GM19324 (cell line): Measurements from ENCODE around the gene REPS2.
"Not testable (repeated sequence)": the region's sequence is repeated elsewhere in the genome, so short reads cannot be mapped to it uniquely, and the experiment has no call there.

Experiments
- ATAC-seq: cut with Tn5 transposase; IDR thresholded peaks from one replicate; pipeline ENCODE4 v1.9.1; 2021; ENCODE audit warnings: mild to moderate bottlenecking, moderate library complexity; ENCODE audit not compliant: unreplicated experiment, low FRiP score

REPS2 gene

DNA sequence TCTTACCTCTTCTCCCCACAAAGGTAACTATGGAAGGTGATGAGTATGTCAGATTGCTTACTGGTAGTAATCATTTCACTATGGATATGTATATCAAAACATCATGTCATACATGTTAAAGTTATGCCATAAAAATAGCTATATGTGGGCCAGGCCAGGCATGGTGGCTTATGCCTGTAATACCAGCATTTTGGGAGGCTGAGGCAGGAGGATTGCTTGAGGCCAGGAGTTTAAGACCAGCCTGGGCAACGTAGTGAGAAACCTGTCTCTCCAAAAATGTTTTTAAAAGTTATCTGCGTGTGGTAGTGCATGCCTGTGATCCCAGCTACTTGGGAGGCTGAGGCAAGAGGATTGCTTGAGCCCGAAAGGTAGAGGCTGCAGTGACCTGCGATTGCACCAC, 16.2 kb downstream of the REPS2 start:
- not testable (repeated sequence) for ATAC-seq

DNA sequence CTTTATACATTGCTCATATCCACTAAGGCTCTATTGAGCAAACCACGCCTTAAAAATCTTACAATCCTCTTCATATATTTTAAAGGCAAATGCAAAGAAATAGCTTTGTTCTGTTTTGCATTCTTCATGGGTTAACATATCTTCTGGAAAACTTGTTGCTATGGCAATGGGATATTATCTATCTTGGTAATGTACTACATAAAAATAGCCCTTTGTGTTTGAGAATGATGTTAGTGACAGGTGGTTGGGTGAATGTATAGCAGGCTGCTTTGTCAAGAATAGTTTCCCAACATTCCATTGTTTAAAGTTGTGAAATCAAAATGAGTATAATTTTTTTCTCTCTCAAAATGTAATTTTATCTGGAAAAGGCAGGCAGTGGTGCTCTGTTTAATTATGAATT, 16.8 kb downstream of the REPS2 start:
- no peak for ATAC-seq

DNA sequence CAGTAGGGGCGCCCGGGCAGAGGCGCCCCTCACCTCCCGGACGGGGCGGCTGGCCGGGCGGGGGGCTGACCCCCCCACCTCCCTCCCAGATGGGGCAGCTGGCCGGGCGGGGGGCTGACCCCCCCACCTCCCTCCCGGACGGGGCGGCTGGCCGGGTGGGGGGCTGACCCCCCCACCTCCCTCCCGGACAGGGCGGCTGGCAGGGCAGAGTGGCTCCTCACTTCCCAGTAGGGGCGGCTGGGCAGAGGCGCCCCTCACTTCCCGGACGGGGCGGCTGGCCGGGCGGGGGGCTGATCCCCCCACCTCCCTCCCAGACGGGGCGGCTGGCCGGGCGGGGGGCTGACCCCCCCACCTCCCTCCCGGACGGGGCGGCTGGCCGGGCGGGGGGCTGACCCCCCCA, 18.5 kb downstream of the REPS2 start:
- not testable (repeated sequence) for ATAC-seq

DNA sequence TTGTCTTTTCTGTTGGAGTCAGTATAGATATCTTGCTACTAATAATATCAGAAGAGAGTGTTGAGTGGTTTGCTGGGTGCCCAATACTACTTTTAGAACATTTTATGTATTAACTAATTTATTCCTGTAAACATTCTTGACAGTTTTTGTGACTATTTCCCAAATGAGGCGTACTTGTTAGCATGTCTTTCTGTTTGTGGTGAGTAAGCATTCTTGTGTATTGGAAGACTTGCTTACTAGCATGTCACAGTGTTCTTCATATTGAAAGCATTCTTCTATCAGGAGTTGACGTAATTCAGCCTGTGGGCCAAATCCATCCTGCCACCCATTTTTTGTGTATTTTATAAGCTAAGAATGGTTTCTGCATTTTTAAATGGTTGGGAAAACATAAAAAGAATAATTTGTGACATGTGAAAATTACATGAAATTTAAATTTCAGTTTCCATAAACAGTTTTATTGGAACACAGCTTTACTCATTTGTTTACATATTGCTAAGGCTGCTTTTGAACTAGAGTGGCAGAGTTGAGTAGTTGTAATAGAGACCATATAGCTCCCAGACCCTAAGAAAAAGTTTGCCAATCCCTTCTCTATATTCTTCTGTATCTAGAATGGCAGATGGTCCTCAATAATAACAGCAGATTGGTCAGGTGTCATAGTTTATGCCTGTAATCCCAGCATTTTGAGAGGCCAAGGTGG, 20.4 kb downstream of the REPS2 start:
- no peak for ATAC-seq

GRCh38 chrX:16968753-16969152, 22.3 kb downstream of the REPS2 start:
- not testable (repeated sequence) for ATAC-seq

GRCh38 chrX:16970977-16971376, 24.5 kb downstream of the REPS2 start:
- no peak for ATAC-seq

GRCh38 chrX:16971694-16972093, 25.2 kb downstream of the REPS2 start:
- no peak for ATAC-seq

DNA sequence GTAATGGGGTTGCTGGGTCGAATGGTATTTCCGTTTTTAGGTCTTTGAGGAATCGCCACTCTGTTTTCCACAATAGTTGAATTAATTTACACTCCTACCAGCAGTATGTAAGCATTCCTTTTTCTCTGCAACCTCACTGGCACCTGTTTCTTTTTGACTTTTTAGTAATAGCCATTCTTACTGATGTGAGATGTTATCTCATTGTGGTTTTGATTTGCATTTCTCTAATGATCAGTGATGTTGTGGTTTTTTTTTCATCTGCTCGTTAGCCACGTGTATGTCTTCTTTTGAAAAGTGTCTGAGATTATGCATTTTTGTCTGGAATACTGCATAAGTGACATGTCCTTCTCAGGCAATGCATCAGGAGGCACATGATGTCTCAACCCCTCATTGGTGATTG, 28.8 kb downstream of the REPS2 start:
- ATAC-seq, result no peak

- no peak for ATAC-seq
Observed at GRCh38 chrX:16977771-16978170, 31.3 kb downstream of the REPS2 start.

DNA sequence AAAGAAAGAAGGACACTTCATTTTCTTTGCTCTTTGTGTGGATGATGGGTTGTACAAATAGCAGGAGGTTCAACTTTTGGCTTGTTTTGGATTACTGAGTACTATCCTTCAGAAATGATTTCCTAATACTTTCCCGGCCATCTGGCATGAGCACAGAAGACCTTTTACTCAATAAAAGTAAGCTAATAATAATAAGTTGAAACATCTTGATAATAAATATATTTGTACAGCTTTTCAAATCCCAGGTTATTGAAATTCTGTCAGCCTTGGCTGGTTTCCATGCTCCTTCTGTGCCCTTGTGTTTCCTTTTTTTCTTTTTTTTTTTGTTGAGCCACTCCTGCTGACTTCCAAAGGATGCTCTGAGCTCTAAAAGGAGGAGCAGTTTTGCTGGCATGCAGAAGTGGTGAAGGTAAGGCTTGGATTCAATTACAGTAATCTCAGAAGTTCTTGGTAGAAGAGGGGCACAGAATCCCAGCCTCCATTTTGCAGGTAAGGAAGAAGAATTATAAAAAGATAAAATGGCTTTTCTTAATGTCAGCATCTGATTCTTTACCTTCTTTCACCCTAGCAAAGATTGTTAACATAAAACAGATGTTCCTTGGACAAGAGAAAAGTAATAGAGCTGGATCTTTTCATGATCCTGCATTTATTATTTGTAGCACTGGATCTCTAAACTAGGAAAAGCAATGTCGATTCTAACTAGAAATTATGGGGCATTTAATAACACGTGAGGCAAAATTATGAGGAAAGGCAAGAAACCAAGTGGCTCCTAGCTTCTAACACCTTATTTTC, 31.9 kb downstream of the REPS2 start:
- no peak for ATAC-seq

GRCh38 chrX:16979226-16979625, 32.8 kb downstream of the REPS2 start:
- no peak for ATAC-seq

- ATAC-seq, result no peak
Observed at GRCh38 chrX:16981209-16981608, 34.8 kb downstream of the REPS2 start.

GRCh38 chrX:16981980-16982379, 35.5 kb downstream of the REPS2 start:
- ATAC-seq, result no peak

DNA sequence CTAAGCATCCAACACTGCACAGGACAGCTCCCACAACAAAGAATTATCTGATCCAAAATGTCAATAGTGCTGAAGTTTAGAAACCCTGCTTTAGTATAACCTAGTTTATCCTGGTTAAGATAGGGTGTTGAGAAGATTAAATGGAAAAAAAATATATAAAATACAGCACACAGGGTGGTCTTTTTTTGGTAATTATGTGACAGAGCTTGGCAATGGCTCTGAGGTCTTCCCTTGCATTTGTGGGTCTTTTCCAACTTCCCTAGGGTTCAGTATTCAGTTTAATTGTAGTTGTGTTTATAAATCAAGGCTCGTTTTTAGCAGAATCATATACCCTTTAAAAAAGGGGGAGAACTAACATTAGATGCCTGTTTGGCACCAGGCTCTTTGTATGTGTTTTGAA, 36.6 kb downstream of the REPS2 start:
- ATAC-seq, result no peak

- ATAC-seq, result no peak
Observed at GRCh38 chrX:16985286-16985685, 38.8 kb downstream of the REPS2 start.

GRCh38 chrX:16986169-16986568, 39.7 kb downstream of the REPS2 start:
- ATAC-seq, result no peak

GRCh38 chrX:16989750-16990149, 43.3 kb downstream of the REPS2 start:
- no peak for ATAC-seq

- no peak for ATAC-seq
Observed at GRCh38 chrX:16990839-16991238, 44.4 kb downstream of the REPS2 start.

- no peak for ATAC-seq
Observed at GRCh38 chrX:16992445-16992844, 46.0 kb downstream of the REPS2 start.

- ATAC-seq, result no peak
Observed at GRCh38 chrX:16992951-16993350, 46.5 kb downstream of the REPS2 start.

DNA sequence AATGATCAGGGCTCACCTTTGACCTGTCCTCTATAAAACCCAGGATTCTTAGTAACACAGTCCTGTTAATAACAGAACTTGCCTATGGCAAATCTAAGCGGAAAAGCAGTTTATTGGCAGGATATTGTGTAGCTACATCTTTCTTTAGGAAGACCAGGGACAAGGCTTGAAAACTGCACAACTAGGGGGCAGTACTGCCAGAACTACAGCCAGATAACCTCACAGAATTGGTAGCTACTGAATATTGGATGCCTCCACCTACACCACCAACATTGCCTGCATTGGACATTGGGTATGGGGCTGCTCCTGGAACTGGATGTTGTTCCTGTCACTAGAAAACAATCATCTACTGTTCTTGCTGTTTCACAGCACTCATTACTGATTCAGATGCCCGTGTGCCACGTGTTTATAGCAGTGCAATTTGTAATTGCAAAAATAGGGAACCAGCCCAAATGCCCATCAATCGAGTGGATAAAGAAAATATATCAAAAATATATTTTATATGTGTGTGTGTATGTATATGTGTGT, 47.4 kb downstream of the REPS2 start:
- no peak for ATAC-seq

DNA sequence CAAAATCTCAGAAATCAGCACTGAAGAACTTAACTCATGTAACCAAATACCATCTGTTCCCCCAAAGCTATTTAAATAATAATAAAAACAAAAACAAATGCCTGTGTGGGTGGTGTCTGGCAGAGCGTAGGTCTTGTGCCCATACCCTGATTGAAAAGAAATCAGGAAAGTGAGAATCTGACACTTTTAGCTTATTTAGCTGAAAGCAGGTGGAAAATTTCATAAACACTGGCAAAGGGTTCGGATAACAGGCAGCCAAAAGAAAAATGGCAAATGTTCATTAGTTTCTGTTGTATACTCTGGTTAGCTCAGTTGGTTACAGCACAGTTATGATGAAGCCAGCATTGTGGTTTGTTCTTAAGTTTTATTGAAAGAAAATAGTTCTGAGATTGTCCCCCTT, 48.3 kb downstream of the REPS2 start:
- ATAC-seq, result no peak
